Measurements from ENCODE around the gene BEND6. TPM values are rescaled to one million over a fixed set of nuclear protein-coding genes. Genes with fewer than 3 reads are reported as not detected.
A peak's percentile ranks its signal among the peaks of the same experiment; 100 is the strongest.
"Not testable (repeated sequence)": the region's sequence is repeated elsewhere in the genome, so short reads cannot be mapped to it uniquely, and the experiment has no call there.

BEND6 gene
- total RNA-seq, 2 experiments from 2014 or later, result not detected

- no peaks in the 10 kb centered on the region for H3K9me3 Mint-ChIP-seq (ENCODE audit: low read depth)
- ATAC-seq, result no peak
- H3K4me3 Mint-ChIP-seq, result no peak overlapping the region
- peaks cover 49% of the 10 kb centered on the region for H3K27me3 Mint-ChIP-seq
- no peaks in the 10 kb centered on the region for H3K4me1 Mint-ChIP-seq
- CTCF ChIA-PET, result no interaction called here
- DNase-seq, result no peak
- no peak overlapping the region for H3K27ac Mint-ChIP-seq
- no peaks in the 10 kb centered on the region for H3K36me3 Mint-ChIP-seq
Measured at GRCh38 chr6:57033228-57033627, 78.3 kb downstream of the BEND6 start.

GRCh38 chr6:57035549-57035948, 80.6 kb downstream of the BEND6 start:
- peaks cover 52% of the 10 kb centered on the region for H3K27me3 Mint-ChIP-seq
- no peaks in the 10 kb centered on the region for H3K4me1 Mint-ChIP-seq
- H3K4me3 Mint-ChIP-seq, result no peak overlapping the region
- no peak for ATAC-seq
- no peak overlapping the region for H3K27ac Mint-ChIP-seq
- no peak for DNase-seq
- CTCF ChIA-PET, result interaction anchor here (0.9 kb wide), 1 partner anchor 24 kb away, joined by 6 read pairs; no protein-coding TSS in a partner anchor
- no peaks in the 10 kb centered on the region for H3K9me3 Mint-ChIP-seq (ENCODE audit: low read depth)
- H3K36me3 Mint-ChIP-seq, result no peaks in the 10 kb centered on the region

GRCh38 chr6:57038906-57039305, 84.0 kb downstream of the BEND6 start:
- peaks cover 62% of the 10 kb centered on the region for H3K27me3 Mint-ChIP-seq
- CTCF ChIA-PET, result no interaction called here

GRCh38 chr6:57040011-57040410, 85.1 kb downstream of the BEND6 start:
- CTCF ChIA-PET, result no interaction called here
- no peaks in the 10 kb centered on the region for H3K36me3 Mint-ChIP-seq
- no peak overlapping the region for H3K4me3 Mint-ChIP-seq
- H3K27me3 Mint-ChIP-seq, result peaks cover 64% of the 10 kb centered on the region
- no peaks in the 10 kb centered on the region for H3K9me3 Mint-ChIP-seq (ENCODE audit: low read depth)
- no peaks in the 10 kb centered on the region for H3K4me1 Mint-ChIP-seq
- DNase-seq (no peak), ATAC-seq (no peak)
- no peak overlapping the region for H3K27ac Mint-ChIP-seq

More at GRCh38 chr6:57038906-57039305, 84.0 kb downstream of the BEND6 start:
- no peak overlapping the region for H3K4me3 Mint-ChIP-seq
- H3K27ac Mint-ChIP-seq, result no peak overlapping the region
- no peaks in the 10 kb centered on the region for H3K9me3 Mint-ChIP-seq (ENCODE audit: low read depth)
- ATAC-seq (no peak), DNase-seq (no peak)
- no peaks in the 10 kb centered on the region for H3K4me1 Mint-ChIP-seq
- H3K36me3 Mint-ChIP-seq, result no peaks in the 10 kb centered on the region

- DNase-seq; H3K36me3 Mint-ChIP-seq; H3K9me3 Mint-ChIP-seq (ENCODE audit: low read depth); H3K27ac Mint-ChIP-seq; H3K4me3 Mint-ChIP-seq; ATAC-seq; CTCF ChIA-PET: not testable (repeated sequence)
- peaks cover 15% of the 10 kb centered on the region for H3K4me1 Mint-ChIP-seq
- H3K27me3 Mint-ChIP-seq, result peaks cover 47% of the 10 kb centered on the region
Measured at GRCh38 chr6:57044061-57044460, 89.2 kb downstream of the BEND6 start.

- no peak overlapping the region for H3K27ac Mint-ChIP-seq
- no peak for DNase-seq
Measured at GRCh38 chr6:57044568-57044967, 89.7 kb downstream of the BEND6 start.

GRCh38 chr6:57046332-57047256, 91.7 kb downstream of the BEND6 start, which contains the start of gene KIAA1586:
Gene KIAA1586 (plus strand): TSS chr6:57046693. CDS start chr6:57046756, 63 bp downstream.
- DNase-seq (peak; percentile 87), ATAC-seq (peak; percentile 94)
- Mint-ChIP-seq H3K36me3 (peaks cover 24% of the 10 kb centered on the region), H3K4me1 (peaks cover 22% of the 10 kb centered on the region), H3K27ac (peak within 1 kb of the TSS; percentile 88), H3K4me3 (peak within 1 kb of the TSS; percentile 89), H3K27me3 (peaks cover 39% of the 10 kb centered on the region)
- CTCF ChIA-PET, result interaction anchor here (1.3 to 1.7 kb wide), 3 partner anchors 92 to 270 kb away, joined by 3 to 7 read pairs (median 6); partner anchors contain the start of gene BEND6
- H3K9me3 Mint-ChIP-seq (ENCODE audit: low read depth), result not testable (repeated sequence)

More at GRCh38 chr6:57044568-57044967, 89.7 kb downstream of the BEND6 start:
- H3K9me3 Mint-ChIP-seq (ENCODE audit: low read depth), result no peaks in the 10 kb centered on the region
- peaks cover 13% of the 10 kb centered on the region for H3K36me3 Mint-ChIP-seq
- H3K4me3 Mint-ChIP-seq, result no peak overlapping the region
- CTCF ChIA-PET, result interaction anchor here (0.6 to 1.0 kb wide), 2 partner anchors 12 to 23 kb away, joined by 3 to 4 read pairs; no protein-coding TSS in a partner anchor
- ATAC-seq, result no peak
- H3K27me3 Mint-ChIP-seq, result peaks cover 44% of the 10 kb centered on the region
- peaks cover 20% of the 10 kb centered on the region for H3K4me1 Mint-ChIP-seq

GRCh38 chr6:57047257-57047585, 92.3 kb downstream of the BEND6 start:
- H3K4me1 Mint-ChIP-seq, result peaks cover 22% of the 10 kb centered on the region
- not testable (repeated sequence) for H3K9me3 Mint-ChIP-seq (ENCODE audit: low read depth)

GRCh38 chr6:57047859-57048258, 93.0 kb downstream of the BEND6 start:
- CTCF ChIA-PET; ATAC-seq; H3K9me3 Mint-ChIP-seq (ENCODE audit: low read depth); DNase-seq: not testable (repeated sequence)
- Mint-ChIP-seq H3K4me3 (peak overlapping the region; percentile 69), H3K27me3 (peaks cover 28% of the 10 kb centered on the region), H3K36me3 (peaks cover 28% of the 10 kb centered on the region), H3K4me1 (peaks cover 22% of the 10 kb centered on the region), H3K27ac (peak overlapping the region; percentile 68)

More at GRCh38 chr6:57047257-57047585, 92.3 kb downstream of the BEND6 start:
- ATAC-seq, result peak; percentile 16
- Mint-ChIP-seq H3K27me3 (peaks cover 32% of the 10 kb centered on the region), H3K36me3 (peaks cover 26% of the 10 kb centered on the region)
- DNase-seq, H3K27ac Mint-ChIP-seq, CTCF ChIA-PET, H3K4me3 Mint-ChIP-seq: not testable (repeated sequence)

- Mint-ChIP-seq H3K36me3 (peaks cover 34% of the 10 kb centered on the region), H3K27me3 (peaks cover 23% of the 10 kb centered on the region), H3K27ac (no peak overlapping the region), H3K4me3 (peak overlapping the region; percentile 69), H3K4me1 (peaks cover 22% of the 10 kb centered on the region), H3K9me3 (ENCODE audit: low read depth) (no peaks in the 10 kb centered on the region)
- ATAC-seq (no peak), DNase-seq (no peak)
- CTCF ChIA-PET, result no interaction called here
Measured at GRCh38 chr6:57048577-57048976, 93.7 kb downstream of the BEND6 start.

GRCh38 chr6:57063847-57064246, 108.9 kb downstream of the BEND6 start:
- CTCF ChIA-PET, result no interaction called here
- Mint-ChIP-seq H3K27me3 (no peaks in the 10 kb centered on the region), H3K4me1 (peaks cover 9% of the 10 kb centered on the region)

GRCh38 chr6:57064809-57065208, 109.9 kb downstream of the BEND6 start:
- CTCF ChIA-PET, result no interaction called here
- H3K4me1 Mint-ChIP-seq, result peaks cover 9% of the 10 kb centered on the region
- H3K4me3 Mint-ChIP-seq, result no peak overlapping the region
- ATAC-seq (no peak), DNase-seq (no peak)
- no peaks in the 10 kb centered on the region for H3K27me3 Mint-ChIP-seq
- peak overlapping the region; percentile 34 for H3K27ac Mint-ChIP-seq
- H3K36me3 Mint-ChIP-seq, result peaks cover 25% of the 10 kb centered on the region
- H3K9me3 Mint-ChIP-seq (ENCODE audit: low read depth), result no peaks in the 10 kb centered on the region

More at GRCh38 chr6:57063847-57064246, 108.9 kb downstream of the BEND6 start:
- no peaks in the 10 kb centered on the region for H3K9me3 Mint-ChIP-seq (ENCODE audit: low read depth)
- DNase-seq (no peak), ATAC-seq (no peak)
- peaks cover 29% of the 10 kb centered on the region for H3K36me3 Mint-ChIP-seq
- no peak overlapping the region for H3K27ac Mint-ChIP-seq
- no peak overlapping the region for H3K4me3 Mint-ChIP-seq

- Mint-ChIP-seq H3K4me1 (peaks cover 9% of the 10 kb centered on the region), H3K4me3 (no peak overlapping the region), H3K9me3 (ENCODE audit: low read depth) (no peaks in the 10 kb centered on the region), H3K27ac (no peak overlapping the region), H3K36me3 (peaks cover 11% of the 10 kb centered on the region), H3K27me3 (no peaks in the 10 kb centered on the region)
- CTCF ChIA-PET, result no interaction called here
- no peak for ATAC-seq
- no peak for DNase-seq
Measured at GRCh38 chr6:57068061-57068460, 113.2 kb downstream of the BEND6 start.

GRCh38 chr6:57069228-57069627, 114.3 kb downstream of the BEND6 start:
- Mint-ChIP-seq H3K4me1 (peaks cover 9% of the 10 kb centered on the region), H3K27ac (no peak overlapping the region), H3K9me3 (ENCODE audit: low read depth) (no peaks in the 10 kb centered on the region), H3K27me3 (no peaks in the 10 kb centered on the region), H3K4me3 (no peak overlapping the region), H3K36me3 (peaks cover 11% of the 10 kb centered on the region)
- DNase-seq (no peak), ATAC-seq (no peak)
- CTCF ChIA-PET, result no interaction called here

Measured in activated CD8-positive, alpha-beta memory T cell treated with anti-CD3 and anti-CD28 coated beads, Interleukin-2, amount 10 ng/mL, durations not matched to agents 7 days and 5 days (primary cell).